ENCODE results near the gene ELOVL3.
A peak's percentile ranks its signal among the peaks of the same experiment; 100 is the strongest.

The ELOVL3 gene

GRCh38 chr10:102220612-102221011, 5.5 kb upstream of the ELOVL3 start:
- DNase-seq = no peak
- H3K27ac ChIP-seq (ENCODE audit: low read length) = no peak overlapping the region

GRCh38 chr10:102222797-102223196, 3.3 kb upstream of the ELOVL3 start:
- Histone ChIP-seq H3K79me2 (ENCODE audit: insufficient read depth, low read length) (no peaks in the 10 kb centered on the region), H3K36me3 (ENCODE audit: insufficient read depth, low read length) (no peaks in the 10 kb centered on the region), H3K9ac (ENCODE audit: low read depth, low read length) (no peak overlapping the region), H4K20me1 (ENCODE audit: insufficient read depth, low read length) (no peaks in the 10 kb centered on the region), H3K27ac (ENCODE audit: low read length) (no peak overlapping the region), H3K4me3 (ENCODE audit: low read depth in 1 of 2, low read length in 2 of 2) (no peak overlapping the region), H2AFZ (ENCODE audit: low read depth, low read length) (no peak overlapping the region), H3K27me3 (ENCODE audit: insufficient read depth, low read length, poor library complexity) (peaks cover 25% of the 10 kb centered on the region), H3K4me2 (ENCODE audit: insufficient read depth, low read length) (no peak overlapping the region), H3K4me1 (ENCODE audit: insufficient read depth, low read length) (no peaks in the 10 kb centered on the region), H3K9me3 (ENCODE audit: insufficient read depth, low read length, severe bottlenecking) (no peaks in the 10 kb centered on the region)
- TF ChIP-seq, protein P1, sequence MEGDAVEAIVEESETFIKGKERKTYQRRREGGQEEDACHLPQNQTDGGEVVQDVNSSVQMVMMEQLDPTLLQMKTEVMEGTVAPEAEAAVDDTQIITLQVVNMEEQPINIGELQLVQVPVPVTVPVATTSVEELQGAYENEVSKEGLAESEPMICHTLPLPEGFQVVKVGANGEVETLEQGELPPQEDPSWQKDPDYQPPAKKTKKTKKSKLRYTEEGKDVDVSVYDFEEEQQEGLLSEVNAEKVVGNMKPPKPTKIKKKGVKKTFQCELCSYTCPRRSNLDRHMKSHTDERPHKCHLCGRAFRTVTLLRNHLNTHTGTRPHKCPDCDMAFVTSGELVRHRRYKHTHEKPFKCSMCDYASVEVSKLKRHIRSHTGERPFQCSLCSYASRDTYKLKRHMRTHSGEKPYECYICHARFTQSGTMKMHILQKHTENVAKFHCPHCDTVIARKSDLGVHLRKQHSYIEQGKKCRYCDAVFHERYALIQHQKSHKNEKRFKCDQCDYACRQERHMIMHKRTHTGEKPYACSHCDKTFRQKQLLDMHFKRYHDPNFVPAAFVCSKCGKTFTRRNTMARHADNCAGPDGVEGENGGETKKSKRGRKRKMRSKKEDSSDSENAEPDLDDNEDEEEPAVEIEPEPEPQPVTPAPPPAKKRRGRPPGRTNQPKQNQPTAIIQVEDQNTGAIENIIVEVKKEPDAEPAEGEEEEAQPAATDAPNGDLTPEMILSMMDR (IDR thresholded peaks at IDR 0.05; ENCODE audit: borderline replicate concordance, extremely low read depth, low read length, poor library complexity, severe bottlenecking) = no peak
- no peak for DNase-seq
- no peak for ATAC-seq (ENCODE audit: insufficient read depth, low read depth)

More at GRCh38 chr10:102220612-102221011, 5.5 kb upstream of the ELOVL3 start:
- Histone ChIP-seq H3K4me3 (ENCODE audit: low read depth in 1 of 2, low read length in 2 of 2) (no peak overlapping the region), H3K79me2 (ENCODE audit: insufficient read depth, low read length) (no peaks in the 10 kb centered on the region), H3K9ac (ENCODE audit: low read depth, low read length) (no peak overlapping the region), H3K9me3 (ENCODE audit: insufficient read depth, low read length, severe bottlenecking) (no peaks in the 10 kb centered on the region), H3K4me2 (ENCODE audit: insufficient read depth, low read length) (no peak overlapping the region), H2AFZ (ENCODE audit: low read depth, low read length) (no peak overlapping the region), H4K20me1 (ENCODE audit: insufficient read depth, low read length) (no peaks in the 10 kb centered on the region), H3K4me1 (ENCODE audit: insufficient read depth, low read length) (no peaks in the 10 kb centered on the region), H3K36me3 (ENCODE audit: insufficient read depth, low read length) (no peaks in the 10 kb centered on the region), H3K27me3 (ENCODE audit: insufficient read depth, low read length, poor library complexity) (peaks cover 8% of the 10 kb centered on the region)
- no peak for ATAC-seq (ENCODE audit: insufficient read depth, low read depth)
- TF ChIP-seq EZH2 (IDR thresholded peaks at IDR 0.05; ENCODE audit: borderline replicate concordance, low read depth, low read length, severe bottlenecking) = no peak
- TF ChIP-seq, protein P1 (IDR thresholded peaks at IDR 0.05; ENCODE audit: borderline replicate concordance, extremely low read depth, low read length, poor library complexity, severe bottlenecking) = no peak

GRCh38 chr10:102226542-102226870, 407 bp downstream of the ELOVL3 start:
- Histone ChIP-seq H3K4me3 (ENCODE audit: low read depth in 1 of 2, low read length in 2 of 2) (no peak overlapping the region), H3K4me1 (ENCODE audit: insufficient read depth, low read length) (peaks cover 6% of the 10 kb centered on the region), H3K27ac (ENCODE audit: low read length) (no peak overlapping the region), H4K20me1 (ENCODE audit: insufficient read depth, low read length) (no peaks in the 10 kb centered on the region), H3K79me2 (ENCODE audit: insufficient read depth, low read length) (no peaks in the 10 kb centered on the region), H3K9me3 (ENCODE audit: insufficient read depth, low read length, severe bottlenecking) (no peaks in the 10 kb centered on the region), H2AFZ (ENCODE audit: low read depth, low read length) (no peak overlapping the region), H3K4me2 (ENCODE audit: insufficient read depth, low read length) (peak overlapping the region; percentile 27; the same call in 1 of the 2 replicates), H3K36me3 (ENCODE audit: insufficient read depth, low read length) (no peaks in the 10 kb centered on the region), H3K9ac (ENCODE audit: low read depth, low read length) (no peak overlapping the region), H3K27me3 (ENCODE audit: insufficient read depth, low read length, poor library complexity) (peaks cover 23% of the 10 kb centered on the region)
- no peak for TF ChIP-seq EZH2 (IDR thresholded peaks at IDR 0.05; ENCODE audit: borderline replicate concordance, low read depth, low read length, severe bottlenecking)
- TF ChIP-seq, protein P1 (IDR thresholded peaks at IDR 0.05; ENCODE audit: borderline replicate concordance, extremely low read depth, low read length, poor library complexity, severe bottlenecking) = no peak
- no peak for ATAC-seq (ENCODE audit: insufficient read depth, low read depth)
- no peak for DNase-seq

GRCh38 chr10:102227050-102227449, 951 bp downstream of the ELOVL3 start:
- Histone ChIP-seq H3K4me2 (ENCODE audit: insufficient read depth, low read length) (no peak overlapping the region), H3K36me3 (ENCODE audit: insufficient read depth, low read length) (no peaks in the 10 kb centered on the region), H3K4me1 (ENCODE audit: insufficient read depth, low read length) (peaks cover 6% of the 10 kb centered on the region), H2AFZ (ENCODE audit: low read depth, low read length) (no peak overlapping the region), H3K27me3 (ENCODE audit: insufficient read depth, low read length, poor library complexity) (peaks cover 23% of the 10 kb centered on the region), H3K4me3 (ENCODE audit: low read depth in 1 of 2, low read length in 2 of 2) (no peak overlapping the region), H3K27ac (ENCODE audit: low read length) (no peak overlapping the region), H3K9me3 (ENCODE audit: insufficient read depth, low read length, severe bottlenecking) (no peaks in the 10 kb centered on the region), H3K79me2 (ENCODE audit: insufficient read depth, low read length) (no peaks in the 10 kb centered on the region), H4K20me1 (ENCODE audit: insufficient read depth, low read length) (no peaks in the 10 kb centered on the region), H3K9ac (ENCODE audit: low read depth, low read length) (no peak overlapping the region)
- no peak for TF ChIP-seq EZH2 (IDR thresholded peaks at IDR 0.05; ENCODE audit: borderline replicate concordance, low read depth, low read length, severe bottlenecking)
- TF ChIP-seq, protein P1 (IDR thresholded peaks at IDR 0.05; ENCODE audit: borderline replicate concordance, extremely low read depth, low read length, poor library complexity, severe bottlenecking) = no peak
- no peak for DNase-seq
- ATAC-seq (ENCODE audit: insufficient read depth, low read depth) = no peak
